ENCODE data around the gene JAZF1.

The JAZF1 gene

GRCh38 chr7:27967639-27968038 is 213.0 kb downstream of the JAZF1 start:
- no peak for DNase-seq (ENCODE audit: low read depth in 2 of 2)

GRCh38 chr7:27966219-27966780 is 214.3 kb downstream of the JAZF1 start:
- no peak for DNase-seq (ENCODE audit: low read depth in 2 of 2)

- DNase-seq (ENCODE audit: low read depth in 2 of 2), result no peak
Observed at GRCh38 chr7:27965650-27966049, 214.9 kb downstream of the JAZF1 start.

- DNase-seq (ENCODE audit: low read depth in 2 of 2), result no peak
Observed at GRCh38 chr7:27964820-27965219, 215.8 kb downstream of the JAZF1 start.

GRCh38 chr7:27963056-27963455 is 217.5 kb downstream of the JAZF1 start:
- DNase-seq (ENCODE audit: low read depth in 2 of 2), result no peak

GRCh38 chr7:27962273-27962672 is 218.3 kb downstream of the JAZF1 start:
- no peak for DNase-seq (ENCODE audit: low read depth in 2 of 2)

GRCh38 chr7:27961255-27961654 is 219.3 kb downstream of the JAZF1 start:
- DNase-seq (ENCODE audit: low read depth in 2 of 2), result no peak

GRCh38 chr7:27960415-27960814 is 220.2 kb downstream of the JAZF1 start:
- no peak for DNase-seq (ENCODE audit: low read depth in 2 of 2)

GRCh38 chr7:27958933-27959548 is 221.6 kb downstream of the JAZF1 start:
- DNase-seq (ENCODE audit: low read depth in 2 of 2), result no peak

- no peak for DNase-seq (ENCODE audit: low read depth in 2 of 2)
Observed at GRCh38 chr7:27955596-27955995, 225.0 kb downstream of the JAZF1 start.

- DNase-seq (ENCODE audit: low read depth in 2 of 2), result no peak
Observed at GRCh38 chr7:27955011-27955410, 225.6 kb downstream of the JAZF1 start.

GRCh38 chr7:27953777-27954176 is 226.8 kb downstream of the JAZF1 start:
- DNase-seq (ENCODE audit: low read depth in 2 of 2), result no peak

- no peak for DNase-seq (ENCODE audit: low read depth in 2 of 2)
Observed at GRCh38 chr7:27953361-27953760, 227.2 kb downstream of the JAZF1 start.

GRCh38 chr7:27952456-27953285 is 227.9 kb downstream of the JAZF1 start:
- DNase-seq (ENCODE audit: low read depth in 2 of 2), result no peak

- DNase-seq (ENCODE audit: low read depth in 2 of 2), result no peak
Observed at GRCh38 chr7:27950123-27950522, 230.5 kb downstream of the JAZF1 start.

GRCh38 chr7:27948861-27949260 is 231.7 kb downstream of the JAZF1 start:
- DNase-seq (ENCODE audit: low read depth in 2 of 2), result no peak

- DNase-seq (ENCODE audit: low read depth in 2 of 2), result no peak
Observed at GRCh38 chr7:27947586-27948278, 232.9 kb downstream of the JAZF1 start.

GRCh38 chr7:27946351-27946750 is 234.2 kb downstream of the JAZF1 start:
- DNase-seq (ENCODE audit: low read depth in 2 of 2), result no peak

- no peak for DNase-seq (ENCODE audit: low read depth in 2 of 2)
Observed at GRCh38 chr7:27945058-27945795, 235.4 kb downstream of the JAZF1 start.

- DNase-seq (ENCODE audit: low read depth in 2 of 2), result no peak
Observed at GRCh38 chr7:27944643-27945042, 236.0 kb downstream of the JAZF1 start.

- DNase-seq (ENCODE audit: low read depth in 2 of 2), result no peak
Observed at GRCh38 chr7:27943241-27943640, 237.4 kb downstream of the JAZF1 start.

- no peak for DNase-seq (ENCODE audit: low read depth in 2 of 2)
Observed at GRCh38 chr7:27942711-27943110, 237.9 kb downstream of the JAZF1 start.
